NCI-H2227 (cell line): ENCODE results near the gene PLXND1.
"Not testable (repeated sequence)": the region's sequence is repeated elsewhere in the genome, so short reads cannot be mapped to it uniquely, and the experiment has no call there.

Experiments used
- DNase-seq: peaks from one replicate; lab custom pipeline; 2025; ENCODE audit not compliant: unreplicated experiment; lab: John Stamatoyannopoulos, UW

Gene PLXND1

DNA sequence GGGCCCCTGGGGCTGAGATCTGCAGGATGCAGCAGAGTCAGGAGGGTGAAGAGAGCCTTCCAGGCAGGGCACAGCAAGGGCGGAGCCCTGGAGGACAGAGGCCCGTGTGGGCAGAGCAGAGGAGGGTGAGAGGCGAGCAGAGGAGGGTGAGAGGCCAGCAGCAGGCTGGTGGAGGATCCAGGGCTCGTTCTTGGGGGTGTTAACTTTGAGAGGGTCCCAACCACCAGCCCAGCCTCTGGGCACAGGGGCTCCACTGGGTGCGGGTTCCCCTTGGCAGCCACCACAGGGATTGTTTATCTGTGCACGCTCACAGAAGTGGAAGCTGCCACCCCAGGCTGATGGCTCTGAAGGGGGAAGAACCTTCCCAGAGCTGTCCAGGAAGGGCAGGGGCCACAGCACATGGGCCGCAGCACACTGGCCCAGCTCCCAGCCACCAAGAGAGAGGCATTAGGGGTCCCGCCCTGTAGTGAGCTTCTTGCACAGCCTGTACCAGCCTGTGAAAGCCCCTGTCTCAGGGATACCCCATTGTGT is 9.3 kb upstream of the PLXND1 start:
- DNase-seq, result no peak

DNA sequence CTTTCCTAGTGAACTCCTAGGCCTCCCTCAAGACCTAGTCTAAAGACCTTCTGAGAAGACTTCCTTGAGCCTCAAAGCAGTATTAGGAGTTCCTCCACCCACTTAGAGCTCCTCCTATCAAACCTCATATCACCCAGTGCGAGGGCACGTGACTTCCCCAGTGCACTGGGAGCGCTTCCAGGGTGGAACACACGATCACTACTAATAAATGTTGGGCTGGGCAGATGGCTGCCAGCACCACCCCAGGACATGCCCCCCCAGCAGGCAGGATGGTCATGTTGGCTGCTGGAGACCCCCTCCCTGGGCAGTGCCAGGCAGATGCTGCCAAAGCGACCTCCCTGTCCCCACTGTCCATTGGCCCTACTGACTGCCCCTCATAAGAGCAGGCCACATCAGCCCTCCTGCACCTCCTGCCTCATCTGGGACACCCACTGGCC is 8.5 kb upstream of the PLXND1 start:
- DNase-seq, result no peak

DNA sequence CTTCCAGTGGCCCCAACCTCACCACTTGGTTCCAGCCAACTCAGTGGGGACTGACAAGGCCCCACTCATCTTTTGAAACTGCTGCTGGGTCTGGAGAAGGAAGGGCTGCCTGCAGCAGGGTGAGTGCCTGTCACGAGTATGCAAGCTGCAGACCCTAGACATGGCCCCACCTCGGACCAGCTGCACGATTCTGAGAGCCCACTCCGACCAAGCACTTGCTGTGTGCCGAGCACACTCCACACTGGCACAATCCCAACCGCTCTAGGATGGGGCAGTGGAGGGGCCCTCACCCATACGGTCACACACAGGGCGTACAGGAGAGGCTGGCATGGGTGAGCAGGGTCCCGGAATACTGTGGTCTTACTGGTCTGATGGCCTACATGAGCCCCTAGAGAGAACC is 8.0 kb upstream of the PLXND1 start:
- no peak for DNase-seq

DNA sequence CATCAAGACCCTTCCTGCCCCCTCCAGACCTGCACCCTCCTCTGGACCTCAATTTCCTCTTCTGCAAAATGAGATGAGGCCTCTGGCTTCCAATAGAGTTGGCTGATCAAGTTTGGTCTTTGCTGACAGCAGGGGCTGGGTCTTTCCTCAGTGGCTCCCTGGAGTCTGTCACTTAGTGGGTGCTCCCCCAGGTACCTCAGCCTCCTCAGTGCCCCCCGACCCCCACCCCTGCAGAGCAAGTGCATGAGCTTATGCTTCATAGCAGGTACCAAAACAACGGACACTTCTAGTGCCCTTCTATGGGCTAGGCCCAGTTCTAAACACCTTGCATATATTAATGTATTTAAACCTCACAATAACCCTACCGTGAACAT is 6.9 kb upstream of the PLXND1 start:
- DNase-seq, result no peak

DNA sequence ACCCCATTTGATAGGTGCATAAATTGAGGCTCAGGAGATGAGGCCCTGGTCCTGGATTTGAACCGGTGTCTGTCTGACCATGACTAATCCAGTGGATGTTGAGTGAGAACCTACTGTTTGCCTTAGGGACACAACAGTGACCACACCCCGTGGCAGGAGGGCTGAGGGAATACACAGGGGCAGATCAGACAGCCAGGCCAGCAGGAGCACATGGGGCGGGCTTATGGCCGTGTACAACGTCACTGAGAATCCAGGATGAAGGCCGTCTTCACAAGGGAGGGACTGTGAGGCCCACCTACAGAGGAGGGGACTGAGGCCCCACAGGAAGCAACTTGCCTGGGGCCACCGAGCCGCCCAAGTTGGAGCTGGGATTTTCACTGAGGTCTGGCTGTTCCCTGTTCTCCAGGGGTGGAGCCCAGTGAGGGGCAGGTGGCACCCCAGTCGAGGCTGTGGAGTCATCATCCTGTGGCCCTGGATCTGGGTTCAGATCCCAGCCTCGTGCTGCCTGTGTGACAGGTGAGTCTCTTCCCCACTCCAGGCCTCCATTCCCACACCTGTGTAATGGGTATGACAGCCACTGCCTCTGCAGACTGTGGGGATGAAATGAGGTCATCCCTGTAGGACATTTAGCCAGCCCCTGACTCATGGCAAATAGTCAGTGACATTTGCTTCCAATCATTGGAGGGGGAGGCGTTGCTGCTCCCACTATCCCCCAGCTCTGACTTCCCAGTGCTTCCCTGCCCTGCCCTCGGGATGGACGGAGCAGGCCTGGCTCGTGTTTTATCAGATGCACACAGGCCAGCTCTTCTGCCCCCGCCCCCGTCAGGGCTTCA is 6.3 kb upstream of the PLXND1 start:
- no peak for DNase-seq

DNA sequence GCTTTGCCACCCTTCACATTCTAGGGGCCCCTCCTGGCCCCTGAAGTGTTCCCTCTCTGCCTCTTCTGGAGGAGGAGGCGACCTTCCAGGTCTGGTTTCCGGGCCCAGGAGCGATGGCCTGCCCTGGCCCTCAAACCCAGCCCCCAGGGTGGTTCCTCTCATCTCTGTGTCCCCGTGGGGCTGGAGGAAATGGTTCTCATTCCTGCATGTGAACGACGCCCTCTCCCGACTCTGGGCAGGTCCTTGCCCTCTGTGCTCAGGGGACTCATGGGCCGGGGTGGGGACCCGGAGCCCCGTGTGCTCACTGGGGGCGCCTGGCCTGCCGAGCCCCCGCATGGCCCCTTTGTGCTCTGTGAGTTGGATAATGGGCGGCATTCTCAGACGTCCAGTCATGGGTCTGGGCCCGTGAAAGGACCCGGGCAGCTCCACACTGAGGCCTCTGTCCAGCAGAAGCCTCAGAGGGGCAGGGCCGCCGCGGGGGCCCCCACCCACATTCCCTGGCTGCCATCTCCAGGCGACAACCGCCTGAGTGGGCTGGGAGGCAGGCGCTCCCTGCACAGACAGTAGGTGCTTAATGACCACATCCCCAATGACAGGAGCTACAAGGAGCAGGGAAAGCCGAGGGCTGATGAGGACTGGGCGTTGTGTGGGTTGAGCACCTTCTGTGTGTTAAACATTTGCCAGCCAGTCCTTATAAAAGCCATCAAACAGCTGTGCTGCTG is 5.5 kb upstream of the PLXND1 start:
- no peak for DNase-seq

DNA sequence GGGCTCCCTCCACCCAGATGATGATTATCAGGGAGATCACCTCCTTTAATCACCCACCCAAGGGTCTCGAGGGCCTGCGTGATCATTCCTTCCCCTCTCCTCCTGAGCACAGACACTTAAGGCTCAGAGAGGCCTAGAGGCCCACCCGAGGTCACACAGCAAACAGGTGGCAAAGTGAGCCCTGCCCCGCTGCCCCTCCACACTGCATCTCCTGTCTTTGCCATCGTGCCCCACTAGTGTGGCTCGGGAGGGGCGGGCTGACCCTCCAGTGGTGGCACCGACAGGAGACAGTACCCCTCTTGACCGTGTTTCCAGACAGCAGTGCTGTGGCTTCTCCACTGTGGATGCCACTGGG is 4.9 kb upstream of the PLXND1 start:
- no peak for DNase-seq

DNA sequence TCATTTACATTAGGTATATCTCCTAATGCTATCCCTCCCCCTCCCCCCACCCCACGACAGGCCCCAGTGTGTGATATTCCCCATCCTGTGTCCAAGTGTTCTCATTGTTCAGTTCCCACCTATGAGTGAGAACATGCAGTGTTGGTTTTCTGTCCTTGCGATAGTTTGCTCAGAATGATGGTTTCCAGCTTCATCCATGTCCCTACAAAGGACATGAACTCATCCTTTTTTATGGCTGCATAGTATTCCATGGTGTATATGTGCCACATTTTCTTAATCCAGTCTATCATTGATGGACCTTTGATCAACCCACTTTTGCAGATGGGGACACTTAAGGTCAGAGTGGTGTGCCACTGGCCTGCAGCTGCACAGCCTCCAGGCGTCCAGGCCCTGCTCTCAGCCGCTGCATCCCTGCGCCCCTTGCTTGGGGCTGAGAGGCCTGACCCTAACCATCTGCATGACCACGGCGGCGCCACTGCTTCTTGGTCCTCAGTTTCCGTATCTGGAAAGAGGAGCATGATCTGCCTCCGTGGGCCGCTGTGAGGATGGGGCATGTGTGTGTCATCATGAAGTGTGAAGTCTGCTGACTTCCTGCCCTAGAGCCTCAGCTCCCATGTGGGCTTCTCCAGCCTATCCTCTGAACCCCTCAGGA is 4.4 kb upstream of the PLXND1 start:
- DNase-seq, result not testable (repeated sequence)

DNA sequence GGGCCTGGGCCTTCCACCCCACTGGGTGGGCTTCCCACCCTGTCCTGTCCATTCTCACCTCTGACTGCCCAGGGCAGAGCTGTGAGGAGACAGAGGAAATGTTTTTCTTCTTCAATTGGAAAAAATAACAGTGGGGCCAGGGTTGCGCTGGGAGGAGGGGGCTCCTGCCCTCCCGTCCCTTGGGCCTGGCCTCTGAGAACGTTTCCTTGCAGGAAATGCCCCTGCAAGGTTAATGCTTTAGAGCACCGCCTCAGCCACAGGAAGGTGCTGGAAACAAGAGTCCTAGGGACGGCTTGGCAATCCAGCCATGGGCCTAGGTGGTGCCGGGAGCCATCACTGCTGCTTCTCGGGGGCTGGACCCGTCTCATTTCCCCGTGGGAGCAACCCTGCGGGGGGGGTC is 3.8 kb upstream of the PLXND1 start:
- DNase-seq, result no peak

DNA sequence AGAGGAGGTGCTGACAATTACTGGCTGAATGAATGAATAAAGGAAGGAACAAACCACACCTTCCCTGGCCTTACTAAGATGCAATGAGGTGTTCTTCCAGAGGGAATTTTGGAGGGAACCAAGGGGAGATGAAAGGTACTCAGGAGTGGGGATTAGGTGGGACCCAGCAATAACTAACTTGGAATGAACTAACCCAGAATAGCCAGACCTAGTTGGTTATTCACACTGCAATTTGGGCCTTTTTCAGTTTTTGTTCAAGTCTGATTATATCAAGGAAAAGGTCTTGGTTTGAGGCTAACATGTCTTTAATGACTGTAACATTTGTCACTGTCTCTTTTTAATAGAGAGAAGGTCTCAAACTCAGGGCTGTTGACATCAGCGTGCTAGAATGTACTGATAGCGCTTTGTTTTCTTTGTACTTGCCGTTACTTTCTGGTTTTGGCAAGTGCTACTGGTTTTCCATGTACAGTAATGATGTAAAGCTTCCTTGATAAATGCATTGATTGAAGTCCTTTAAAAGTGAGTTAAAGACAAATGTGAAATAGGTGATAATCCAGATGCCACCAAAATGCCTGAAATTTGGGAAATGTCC is 3.2 kb upstream of the PLXND1 start:
- DNase-seq, result no peak

DNA sequence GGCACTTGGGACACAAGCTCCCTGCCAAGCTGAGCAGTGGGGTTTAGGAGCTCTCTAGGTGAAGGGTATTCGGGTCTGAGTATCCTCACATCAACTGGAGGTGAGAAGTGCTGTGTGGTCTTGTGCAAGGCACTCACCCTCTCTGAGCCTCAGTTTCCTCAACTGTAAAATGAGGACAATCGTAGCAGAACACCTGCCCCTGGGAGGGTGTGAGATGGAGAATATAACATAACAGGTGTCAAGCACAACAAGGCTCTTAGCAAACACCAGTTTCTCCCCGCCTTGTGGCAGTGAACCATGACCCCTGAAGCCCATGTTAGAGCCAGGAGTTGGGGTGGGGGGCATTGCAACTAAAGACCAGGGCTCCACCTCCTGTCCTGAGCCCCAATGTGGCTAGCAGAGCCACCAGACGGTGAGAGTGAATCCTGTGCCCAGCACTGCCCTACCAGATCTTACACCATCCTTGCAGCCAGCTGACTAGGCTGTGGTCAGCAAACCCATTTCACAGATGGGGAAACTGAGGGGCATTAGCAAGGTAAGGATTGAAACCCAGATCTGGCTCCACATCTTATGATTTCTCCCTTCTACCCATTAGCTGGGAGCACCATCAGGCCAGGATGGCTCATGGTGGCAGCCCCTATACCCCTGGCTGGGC is 2.6 kb upstream of the PLXND1 start:
- DNase-seq, result no peak

DNA sequence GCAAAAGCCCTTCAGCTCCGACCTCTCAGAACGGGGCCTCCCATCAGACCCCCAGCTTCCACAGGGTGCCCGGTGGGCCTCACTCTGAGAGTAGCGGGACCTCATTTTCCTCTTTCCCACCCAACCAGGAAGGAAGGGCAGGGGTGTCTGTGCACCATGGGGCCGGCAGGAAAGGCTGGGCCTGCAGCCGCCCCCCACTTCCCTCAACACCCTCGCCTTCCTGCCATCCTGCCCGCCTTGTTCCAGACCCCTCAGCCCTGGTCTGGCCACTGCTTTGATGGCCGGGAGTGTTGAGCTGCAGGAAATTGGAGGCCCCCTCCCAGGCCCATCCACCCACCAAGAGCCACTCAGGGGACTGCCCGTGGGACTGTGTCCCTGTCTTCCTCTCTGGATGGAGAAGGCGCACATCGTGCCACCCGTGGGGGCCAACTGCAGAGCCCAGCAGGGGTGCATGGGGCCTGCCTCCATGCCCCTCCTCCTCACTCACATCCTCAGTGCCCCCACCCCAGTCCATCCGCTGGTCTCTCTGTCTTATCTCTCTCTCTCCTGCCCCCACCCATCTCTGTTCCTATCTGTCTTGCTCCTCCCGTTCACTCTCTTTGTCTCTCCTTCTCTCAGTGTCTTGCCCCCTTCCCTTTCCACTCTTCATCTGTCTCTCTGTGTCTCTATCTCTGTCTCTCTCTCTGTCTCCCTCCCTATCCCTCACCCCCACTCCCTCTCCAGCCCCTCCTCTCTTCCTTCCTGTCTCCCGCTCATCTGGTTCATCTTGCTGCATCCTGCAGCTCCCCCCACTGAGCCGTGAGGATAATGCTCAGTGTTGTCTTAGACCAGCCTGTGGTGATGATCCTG is 1.8 kb upstream of the PLXND1 start:
- DNase-seq, result no peak

DNA sequence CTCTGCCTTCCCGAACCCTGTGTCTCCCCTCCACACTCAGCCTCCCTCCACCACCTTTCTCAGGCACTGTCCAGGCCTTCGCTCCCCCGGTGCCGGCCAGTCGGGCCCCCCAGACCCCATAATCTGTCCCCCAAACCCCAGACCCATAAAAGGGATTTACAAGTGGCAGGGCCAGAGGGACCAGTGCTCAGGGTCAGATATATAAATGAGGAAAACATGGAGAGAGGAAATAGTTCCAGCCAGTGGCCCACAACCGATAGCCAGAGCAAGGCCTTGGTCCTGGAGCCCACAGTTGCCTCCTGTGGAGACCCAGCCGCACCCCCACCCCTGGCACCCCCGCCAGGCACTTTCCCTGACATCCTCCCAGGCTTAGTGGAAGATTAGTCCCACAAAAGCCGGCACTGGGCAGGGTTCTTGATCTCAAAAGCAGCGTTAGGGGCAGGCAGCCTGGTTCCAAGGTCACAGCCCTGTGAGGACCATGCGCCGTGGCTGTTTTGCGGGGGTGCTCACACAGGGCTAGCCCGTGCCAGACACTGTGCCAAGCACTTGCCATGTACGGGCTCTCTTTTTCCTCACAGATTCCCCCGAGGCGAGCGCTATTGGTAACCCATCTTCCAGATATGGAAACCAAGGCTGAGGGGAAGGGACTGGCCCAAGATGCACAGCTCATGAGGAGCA is 1.1 kb upstream of the PLXND1 start:
- DNase-seq, result no peak

DNA sequence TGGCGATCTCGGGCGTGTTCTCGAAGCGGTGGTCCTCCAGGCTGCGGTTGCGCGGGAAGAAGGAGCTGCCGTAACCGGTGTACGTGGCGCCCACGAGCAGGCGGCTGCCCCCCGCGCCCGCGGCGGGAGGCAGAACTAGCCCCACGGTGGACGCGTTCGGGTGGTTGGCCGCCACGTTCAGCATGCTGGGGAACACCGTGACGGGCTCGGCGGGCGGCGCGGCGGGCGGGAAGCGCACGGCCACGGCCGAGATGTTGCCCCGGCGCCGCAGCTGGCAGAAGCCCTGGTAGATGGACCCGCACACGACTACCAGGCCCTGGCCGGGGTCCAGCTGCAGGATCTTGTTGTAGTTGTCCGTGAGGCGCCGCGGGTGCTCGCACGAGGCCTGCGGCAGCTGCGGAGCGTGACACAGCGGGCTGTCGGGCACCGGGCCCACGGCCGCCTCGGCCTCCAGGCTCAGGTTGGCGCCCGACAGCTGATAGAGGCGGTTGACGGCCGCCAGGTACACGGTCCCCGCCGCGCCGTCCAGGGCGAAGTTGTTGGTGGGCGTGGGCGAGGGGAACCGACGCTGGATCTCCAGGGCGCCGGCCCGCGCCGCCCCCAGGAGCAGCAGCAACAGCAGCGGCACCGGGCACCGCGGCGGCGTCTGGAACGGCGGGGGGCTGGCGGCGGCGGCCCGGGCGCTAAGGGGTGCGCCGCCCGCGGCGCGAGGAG is 397 bp downstream of the PLXND1 start:
- peak; percentile 43 for DNase-seq

DNA sequence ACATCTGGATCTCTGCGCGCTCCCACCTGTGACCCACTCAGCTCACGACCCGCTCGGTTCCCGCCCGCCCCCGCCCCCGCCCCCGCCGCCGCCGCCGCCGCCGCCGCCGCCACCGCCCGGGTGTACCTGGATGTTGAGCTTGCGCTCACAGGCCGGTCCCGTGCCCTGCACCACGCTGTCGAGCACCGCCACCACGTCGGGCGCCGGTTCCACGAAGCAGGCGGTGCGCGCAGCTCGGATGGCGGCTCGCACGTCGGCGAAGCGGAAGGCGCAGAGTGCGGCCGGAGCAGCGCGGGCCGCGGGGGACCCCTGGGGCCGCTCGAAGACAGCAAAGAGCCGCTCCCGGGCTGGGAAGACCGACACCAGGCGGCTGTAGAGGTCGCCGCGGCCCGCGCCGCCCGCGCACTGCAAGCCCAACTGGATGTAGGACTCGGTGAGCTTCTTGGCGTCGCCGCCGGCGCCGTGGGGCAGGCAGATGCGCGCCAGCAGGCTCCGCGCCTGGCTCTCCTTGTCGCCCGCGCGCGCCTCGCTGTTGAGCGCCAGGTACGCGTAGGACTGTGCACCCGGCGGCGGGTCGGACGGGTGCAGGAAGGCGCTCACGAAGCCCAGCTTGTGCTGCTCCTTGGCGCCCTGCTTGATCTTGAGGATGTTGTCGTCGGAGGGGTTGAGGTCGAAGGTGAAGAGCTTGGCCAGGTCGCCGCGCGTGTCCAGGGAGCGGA is 1.1 kb downstream of the PLXND1 start:
- peak; percentile 64 for DNase-seq

DNA sequence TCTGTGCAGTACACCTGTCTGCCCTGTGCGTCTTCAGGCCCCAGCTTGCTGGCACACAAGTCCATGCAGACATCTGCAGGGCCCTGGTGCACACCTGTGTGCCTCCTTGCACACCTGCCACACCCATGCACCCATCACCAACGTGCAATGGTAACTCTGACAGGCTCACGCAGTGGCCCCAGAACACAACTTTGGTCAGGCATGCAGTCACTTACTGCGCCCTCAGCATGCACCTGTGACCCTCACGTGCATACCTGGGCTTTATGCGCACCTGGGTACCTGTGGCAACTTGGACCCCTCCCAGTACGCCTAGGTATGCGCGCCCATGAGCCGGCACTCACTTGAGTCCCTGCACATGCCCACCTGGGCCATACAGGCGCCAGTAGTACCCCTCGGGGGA is 1.7 kb downstream of the PLXND1 start:
- no peak for DNase-seq

DNA sequence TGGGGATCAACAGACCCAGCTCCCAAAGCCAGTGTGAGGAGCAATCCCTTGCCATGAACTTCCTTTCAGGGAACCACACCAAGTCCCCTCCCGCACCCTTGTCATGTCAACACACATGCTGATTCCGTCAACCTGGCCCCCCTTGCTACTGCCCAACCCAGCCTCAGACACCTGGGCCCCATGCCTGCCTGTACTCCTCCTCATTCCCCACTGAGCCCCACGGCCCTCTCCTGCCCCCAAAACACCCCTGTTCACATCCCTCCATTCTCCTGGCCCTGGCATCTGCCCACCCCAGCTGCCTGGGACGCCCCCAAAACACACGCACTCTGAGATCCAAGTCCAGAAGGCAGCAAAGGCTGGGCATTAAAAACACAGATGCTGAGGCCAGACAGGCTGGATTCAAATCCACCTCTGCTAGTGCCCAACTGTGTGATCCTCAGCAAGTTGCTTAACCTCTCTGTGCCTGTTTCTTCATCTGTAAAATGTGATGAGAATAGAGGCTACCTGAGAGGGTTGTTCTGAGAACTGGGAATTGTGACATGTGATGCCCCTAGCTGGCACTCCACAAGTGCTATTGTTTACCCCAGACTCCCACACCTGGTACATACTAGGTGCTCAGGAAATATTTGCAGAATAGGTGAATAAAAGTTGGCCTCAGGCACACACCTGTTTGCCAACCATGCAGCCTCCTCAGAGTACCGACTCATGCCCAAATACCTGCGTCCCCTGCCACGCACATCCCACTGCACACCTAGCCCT is 2.3 kb downstream of the PLXND1 start:
- no peak for DNase-seq

DNA sequence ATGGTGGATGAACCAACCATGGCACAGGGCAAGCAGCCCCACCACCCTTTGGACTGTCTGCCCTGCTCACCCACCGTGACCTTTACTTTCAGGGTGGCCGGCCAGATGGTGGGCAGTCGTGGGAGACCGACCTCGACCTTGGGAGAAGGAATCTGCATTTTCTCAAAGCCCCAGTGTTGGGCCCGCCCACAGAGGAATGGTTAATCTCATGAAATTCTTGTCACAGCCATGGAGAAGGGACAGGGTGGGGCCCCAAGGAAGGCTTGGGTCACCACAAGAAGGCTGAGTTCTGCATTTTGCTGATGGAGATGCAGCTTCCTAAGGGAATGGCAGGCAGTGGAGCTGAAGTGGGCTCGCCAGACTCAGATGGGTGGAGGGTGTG is 2.9 kb downstream of the PLXND1 start:
- no peak for DNase-seq
